ENCODE data around the gene PSD2. TPM values are rescaled to one million over a fixed set of nuclear protein-coding genes. Genes with fewer than 3 reads are reported as not detected.

Gene PSD2
- total RNA-seq, 1 donor from 2014 or later = 0.25 TPM

DNA sequence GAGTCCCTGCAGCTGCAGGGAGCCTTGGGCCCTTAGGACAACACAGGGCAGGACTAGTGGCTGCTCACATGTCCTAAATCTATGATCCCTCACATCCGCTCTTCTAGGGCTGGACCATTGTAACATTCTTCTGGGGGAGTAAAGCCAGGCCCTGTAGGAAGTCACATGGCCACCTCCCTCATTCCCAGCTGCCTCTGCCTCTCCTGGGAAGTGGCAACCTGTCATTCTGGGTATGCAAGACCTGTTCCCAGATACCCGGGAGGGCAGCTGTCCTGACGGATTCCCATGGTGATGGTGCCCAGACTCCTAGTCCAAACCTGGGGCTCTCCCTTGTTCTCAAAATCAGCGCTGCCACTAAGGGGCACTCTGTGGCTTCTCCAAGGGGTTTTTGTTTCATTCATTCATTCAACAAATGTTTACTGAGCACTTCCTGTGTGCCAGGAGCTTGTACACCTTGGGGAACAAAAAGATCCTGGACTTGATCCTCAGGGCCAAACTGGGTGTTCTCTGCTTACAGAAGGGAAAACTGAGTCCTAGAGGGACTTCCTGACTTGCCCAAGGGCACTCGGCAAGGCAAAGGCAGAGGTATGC lies 85.6 kb downstream of the PSD2 start:
- FAIRE-seq = no peak
- TF ChIP-seq, protein P1, sequence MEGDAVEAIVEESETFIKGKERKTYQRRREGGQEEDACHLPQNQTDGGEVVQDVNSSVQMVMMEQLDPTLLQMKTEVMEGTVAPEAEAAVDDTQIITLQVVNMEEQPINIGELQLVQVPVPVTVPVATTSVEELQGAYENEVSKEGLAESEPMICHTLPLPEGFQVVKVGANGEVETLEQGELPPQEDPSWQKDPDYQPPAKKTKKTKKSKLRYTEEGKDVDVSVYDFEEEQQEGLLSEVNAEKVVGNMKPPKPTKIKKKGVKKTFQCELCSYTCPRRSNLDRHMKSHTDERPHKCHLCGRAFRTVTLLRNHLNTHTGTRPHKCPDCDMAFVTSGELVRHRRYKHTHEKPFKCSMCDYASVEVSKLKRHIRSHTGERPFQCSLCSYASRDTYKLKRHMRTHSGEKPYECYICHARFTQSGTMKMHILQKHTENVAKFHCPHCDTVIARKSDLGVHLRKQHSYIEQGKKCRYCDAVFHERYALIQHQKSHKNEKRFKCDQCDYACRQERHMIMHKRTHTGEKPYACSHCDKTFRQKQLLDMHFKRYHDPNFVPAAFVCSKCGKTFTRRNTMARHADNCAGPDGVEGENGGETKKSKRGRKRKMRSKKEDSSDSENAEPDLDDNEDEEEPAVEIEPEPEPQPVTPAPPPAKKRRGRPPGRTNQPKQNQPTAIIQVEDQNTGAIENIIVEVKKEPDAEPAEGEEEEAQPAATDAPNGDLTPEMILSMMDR (IDR thresholded peaks at IDR 0.05; ENCODE audit: insufficient read depth, low read depth, low read length) = no peak
- no peak for TF ChIP-seq EZH2 (IDR thresholded peaks at IDR 0.05; ENCODE audit: insufficient read depth, low read length)

DNA sequence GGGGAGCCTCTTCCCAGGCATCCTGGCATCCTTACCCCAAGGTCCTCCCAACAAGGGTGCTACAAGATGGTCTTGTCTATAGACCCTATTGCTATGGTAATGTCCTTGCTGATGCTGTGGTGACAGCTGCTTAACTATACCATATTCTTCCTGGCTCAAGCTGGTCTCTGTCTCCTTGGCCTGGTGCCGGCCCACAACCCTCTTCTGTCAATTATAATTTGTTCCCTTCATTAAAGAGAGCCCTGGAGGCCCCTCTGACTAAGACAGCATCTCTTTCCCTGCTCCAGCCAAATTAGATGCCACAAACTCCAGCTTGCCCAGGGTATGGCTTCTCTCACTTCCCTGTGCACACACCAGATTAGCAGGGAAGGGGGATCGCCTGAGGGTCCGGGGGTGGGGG lies 86.7 kb downstream of the PSD2 start:
- Histone ChIP-seq H3K4me1 (ENCODE audit: insufficient read depth, low read length) (no peaks in the 10 kb centered on the region), H2AFZ (ENCODE audit: low read depth, low read length) (no peak overlapping the region), H3K27ac (ENCODE audit: low read depth, low read length) (no peak overlapping the region), H3K36me3 (ENCODE audit: insufficient read depth, low read length) (no peaks in the 10 kb centered on the region), H3K79me2 (ENCODE audit: insufficient read depth, low read length) (no peaks in the 10 kb centered on the region), H3K4me2 (ENCODE audit: low read length) (no peak overlapping the region), H3K9ac (ENCODE audit: low read length) (no peak overlapping the region), H4K20me1 (ENCODE audit: insufficient read depth, low read length) (no peaks in the 10 kb centered on the region), H3K4me3 (ENCODE audit: insufficient read depth, low read depth, low read length) (no peak overlapping the region), H3K27me3 (ENCODE audit: insufficient read depth, low read length) (peaks cover 7% of the 10 kb centered on the region), H3K9me3 (ENCODE audit: insufficient read depth, low read depth, low read length) (no peaks in the 10 kb centered on the region)
- no peak for DNase-seq (ENCODE audit: low read depth)
- peaks cover 4% of the 10 kb centered on the region for H3K36me3 Mint-ChIP-seq (ENCODE audit: low read depth, unreplicated experiment)
- H3K4me1 Mint-ChIP-seq (ENCODE audit: low read depth, unreplicated experiment) = no peaks in the 10 kb centered on the region
- H3K4me3 Mint-ChIP-seq (ENCODE audit: unreplicated experiment) = no peak overlapping the region
- H3K27me3 Mint-ChIP-seq (ENCODE audit: low read depth, unreplicated experiment) = peaks cover 73% of the 10 kb centered on the region
- H3K27ac Mint-ChIP-seq (ENCODE audit: unreplicated experiment) = no peak overlapping the region
- no peak for TF ChIP-seq EZH2 (IDR thresholded peaks at IDR 0.05; ENCODE audit: insufficient read depth, low read length)
- TF ChIP-seq, protein P1 (IDR thresholded peaks at IDR 0.05; ENCODE audit: insufficient read depth, low read depth, low read length) = no peak
- peaks cover 5% of the 10 kb centered on the region for H3K9me3 Mint-ChIP-seq (ENCODE audit: unreplicated experiment)
- no peak for FAIRE-seq

More for the DNA sequence above, 85.6 kb downstream of the PSD2 start:
- Histone ChIP-seq H3K27ac (ENCODE audit: low read depth, low read length) (no peak overlapping the region), H3K4me1 (ENCODE audit: insufficient read depth, low read length) (no peaks in the 10 kb centered on the region), H2AFZ (ENCODE audit: low read depth, low read length) (no peak overlapping the region), H3K4me2 (ENCODE audit: low read length) (no peak overlapping the region), H3K79me2 (ENCODE audit: insufficient read depth, low read length) (no peaks in the 10 kb centered on the region), H3K27me3 (ENCODE audit: insufficient read depth, low read length) (peaks cover 4% of the 10 kb centered on the region), H3K4me3 (ENCODE audit: insufficient read depth, low read depth, low read length) (no peak overlapping the region), H3K36me3 (ENCODE audit: insufficient read depth, low read length) (no peaks in the 10 kb centered on the region), H4K20me1 (ENCODE audit: insufficient read depth, low read length) (no peaks in the 10 kb centered on the region), H3K9me3 (ENCODE audit: insufficient read depth, low read depth, low read length) (no peaks in the 10 kb centered on the region), H3K9ac (ENCODE audit: low read length) (no peak overlapping the region)
- no peak for DNase-seq (ENCODE audit: low read depth)
- Mint-ChIP-seq H3K36me3 (ENCODE audit: low read depth, unreplicated experiment) (peaks cover 3% of the 10 kb centered on the region), H3K4me3 (ENCODE audit: unreplicated experiment) (no peak overlapping the region), H3K4me1 (ENCODE audit: low read depth, unreplicated experiment) (no peaks in the 10 kb centered on the region), H3K27me3 (ENCODE audit: low read depth, unreplicated experiment) (peaks cover 63% of the 10 kb centered on the region), H3K27ac (ENCODE audit: unreplicated experiment) (no peak overlapping the region), H3K9me3 (ENCODE audit: unreplicated experiment) (peaks cover 5% of the 10 kb centered on the region)

DNA sequence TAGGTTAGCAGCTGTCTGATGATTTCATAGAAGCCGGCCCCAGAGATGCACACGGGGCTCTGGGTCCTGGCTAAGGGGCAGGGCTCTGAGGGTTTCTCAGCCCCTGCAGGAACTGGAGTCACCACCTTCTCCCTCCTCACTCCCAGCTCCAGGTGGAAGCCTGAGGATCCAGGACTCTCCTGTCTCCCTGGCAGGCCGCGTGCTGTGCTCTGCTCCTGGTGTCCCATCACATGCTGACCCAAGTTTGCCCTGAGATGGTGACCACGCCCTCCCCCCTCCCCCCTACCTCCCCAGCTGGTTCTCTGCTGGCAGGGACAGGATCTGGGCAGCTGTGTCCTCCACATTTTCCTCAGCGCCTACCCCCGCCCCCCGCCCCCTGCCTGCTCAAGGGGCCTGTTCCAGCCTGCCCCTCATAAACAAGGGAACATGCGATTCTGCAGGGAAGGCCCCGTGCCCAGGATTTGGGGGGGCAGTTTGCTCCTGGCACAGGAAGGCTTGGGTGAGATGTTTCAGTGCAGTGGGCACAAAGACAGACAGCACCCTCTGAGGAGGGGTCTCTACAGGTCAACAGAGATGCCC lies 87.4 kb downstream of the PSD2 start:
- Mint-ChIP-seq H3K27ac (ENCODE audit: unreplicated experiment) (no peak overlapping the region), H3K9me3 (ENCODE audit: unreplicated experiment) (peaks cover 5% of the 10 kb centered on the region), H3K36me3 (ENCODE audit: low read depth, unreplicated experiment) (peaks cover 5% of the 10 kb centered on the region), H3K4me3 (ENCODE audit: unreplicated experiment) (no peak overlapping the region), H3K27me3 (ENCODE audit: low read depth, unreplicated experiment) (peaks cover 81% of the 10 kb centered on the region), H3K4me1 (ENCODE audit: low read depth, unreplicated experiment) (no peaks in the 10 kb centered on the region)
- Histone ChIP-seq H2AFZ (ENCODE audit: low read depth, low read length) (no peak overlapping the region), H3K27ac (ENCODE audit: low read depth, low read length) (no peak overlapping the region), H3K9me3 (ENCODE audit: insufficient read depth, low read depth, low read length) (no peaks in the 10 kb centered on the region), H4K20me1 (ENCODE audit: insufficient read depth, low read length) (no peaks in the 10 kb centered on the region), H3K9ac (ENCODE audit: low read length) (no peak overlapping the region), H3K36me3 (ENCODE audit: insufficient read depth, low read length) (no peaks in the 10 kb centered on the region), H3K4me2 (ENCODE audit: low read length) (no peak overlapping the region), H3K79me2 (ENCODE audit: insufficient read depth, low read length) (no peaks in the 10 kb centered on the region), H3K4me1 (ENCODE audit: insufficient read depth, low read length) (no peaks in the 10 kb centered on the region), H3K27me3 (ENCODE audit: insufficient read depth, low read length) (peaks cover 13% of the 10 kb centered on the region), H3K4me3 (ENCODE audit: insufficient read depth, low read depth, low read length) (no peak overlapping the region)
- FAIRE-seq = no peak
- DNase-seq (ENCODE audit: low read depth) = no peak
- no peak for TF ChIP-seq EZH2 (IDR thresholded peaks at IDR 0.05; ENCODE audit: insufficient read depth, low read length)
- TF ChIP-seq, protein P1 (IDR thresholded peaks at IDR 0.05; ENCODE audit: insufficient read depth, low read depth, low read length) = no peak

Data from astrocyte (in vitro differentiated cells and primary cell).